Esophagus muscularis mucosa (tissue), 4 donors: ENCODE data around the gene ESYT2. TPM values are rescaled to one million over a fixed set of nuclear protein-coding genes. Genes with fewer than 3 reads are reported as not detected.

Experiments
- DNase-seq: peaks from one replicate; pipeline ENCODE4 v3.0.0-alpha.2; 2017; ENCODE audit errors: extremely low spot score
- H3K27ac ChIP-seq, 4 donors: fragments of 200-600 bp; sonication (generic); replicated peaks in 1 of 4; 1 replicate in 3 of 4; 2 replicates in 1 of 4; pipeline ENCODE4 v1.5.1; 2016 to 2019; ENCODE audit warnings: mild to moderate bottlenecking in 1 of 4
- H3K27me3 ChIP-seq, 4 donors: fragments of 200-600 bp; sonication (generic); one replicate each; pipeline versions ENCODE4 v1.5.1 to v1.6.0; 2016 to 2019
- H3K36me3 ChIP-seq, 4 donors: fragments of 200-600 bp; sonication (generic); one replicate each; pipeline ENCODE4 v1.5.1; 2016 to 2019
- H3K4me1 ChIP-seq, 4 donors: fragments of 200-600 bp; sonication (generic); one replicate each; pipeline ENCODE4 v1.5.1; 2016 to 2019
- H3K4me3 ChIP-seq, 4 donors: fragments of 200-600 bp; sonication (generic); 1 replicate in 2 of 4; 2 replicates in 2 of 4; pipeline ENCODE4 v1.5.1; 2016 to 2019; ENCODE audit warnings: mild to moderate bottlenecking in 4 of 4, moderate library complexity in 1 of 4
- H3K9me3 ChIP-seq, 4 donors: fragments of 200-600 bp; sonication (generic); 1 replicate in 3 of 4; 2 replicates in 1 of 4; pipeline ENCODE4 v1.5.1; 2016 to 2019
- CTCF ChIP-seq, 3 experiments: fragments of 200-600 bp in 2 of 3; fragments of 450-650 bp in 1 of 3; sonication (generic) in 2 of 3; IDR thresholded peaks; one replicate each; pipeline ENCODE4 v1.5.1; 2017 to 2019; ENCODE audit warnings: antibody characterized with exemption in 3 of 3, mild to moderate bottlenecking in 2 of 3, moderate library complexity in 1 of 3
- EP300 ChIP-seq: sonication (generic); formaldehyde crosslinking; IDR thresholded peaks from one replicate; pipeline ENCODE4 v1.6.1; 2017; ENCODE audit warnings: antibody characterized with exemption
- POLR2A ChIP-seq: fragments of 450-650 bp; IDR thresholded peaks from one replicate; pipeline ENCODE4 v1.6.1; 2017; ENCODE audit warnings: antibody characterized with exemption, moderate library complexity, mild to moderate bottlenecking, low read depth
- POLR2AphosphoS5 ChIP-seq, 2 donors: sonication (generic); formaldehyde crosslinking; IDR thresholded peaks; one replicate each; pipeline ENCODE4 v1.6.1; 2017; ENCODE audit warnings: antibody characterized with exemption in 2 of 2
- WGBS: methylation state at CpG from one replicate; pipeline ENCODE4 v1.1.5; 2018; 5-methylcytosine and 5-hydroxymethylcytosine counted together
- intact Hi-C: fragments of 100-400 bp; cut with DNase I; formaldehyde crosslinking; loops from one replicate; pipeline ENCODE4 v1.15.1; 2023
- total RNA-seq, 4 donors: library from RNA; depleted of rRNA; stranded (reverse); fragments of >200 nt; gene quantifications; one replicate each; pipeline versions ENCODE4 v1.1.0 to v1.2.1, GENCODE V29; 2016

The ESYT2 gene
- total RNA-seq, 4 donors from 2014 or later: 166 to 235 (median 202) TPM

- intact Hi-C loops: no loop called here
- Histone ChIP-seq H3K36me3 (peaks cover 55 to 84% (median 73%) of the 10 kb centered on the region in 4 donors), H3K27ac (no peak overlapping the region), H3K4me1 (peaks cover 0 to 17% (median 9%) of the 10 kb centered on the region in 4 donors), H3K27me3 (no peaks in the 10 kb centered on the region), H3K4me3 (no peak overlapping the region), H3K9me3 (no peaks in the 10 kb centered on the region)
- TF ChIP-seq EP300 (no peak), POLR2AphosphoS5 (IDR thresholded peaks at IDR 0.05) (no peak), POLR2A (no peak), CTCF (IDR thresholded peaks at IDR 0.05) (no peak)
- 89% methylated on average over 10 of the region's 10 CpGs for WGBS
- no peak for DNase-seq
Measured at GRCh38 chr7:158747408-158747807, 81.9 kb downstream of the ESYT2 start.

- peaks cover 55 to 86% (median 77%) of the 10 kb centered on the region in 4 donors for H3K36me3 ChIP-seq
Measured at GRCh38 chr7:158746957-158747356, 82.4 kb downstream of the ESYT2 start.

GRCh38 chr7:158745057-158745715 is 84.1 kb downstream of the ESYT2 start:
- Histone ChIP-seq H3K9me3 (no peaks in the 10 kb centered on the region), H3K4me3 (no peak overlapping the region), H3K4me1 (peaks cover 0 to 24% (median 17%) of the 10 kb centered on the region in 4 donors), H3K36me3 (peaks cover 62 to 95% (median 92%) of the 10 kb centered on the region in 4 donors), H3K27me3 (no peaks in the 10 kb centered on the region), H3K27ac (no peak overlapping the region)
- 84% methylated on average over 10 of the region's 10 CpGs for WGBS
- intact Hi-C loops: no loop called here
- TF ChIP-seq EP300 (no peak), POLR2A (no peak), POLR2AphosphoS5 (IDR thresholded peaks at IDR 0.05) (no peak), CTCF (IDR thresholded peaks at IDR 0.05) (no peak)
- peak; percentile 79 for DNase-seq

More at GRCh38 chr7:158746957-158747356, 82.4 kb downstream of the ESYT2 start:
- Histone ChIP-seq H3K4me3 (no peak overlapping the region), H3K9me3 (no peaks in the 10 kb centered on the region), H3K4me1 (peaks cover 0 to 22% (median 11%) of the 10 kb centered on the region in 4 donors), H3K27ac (no peak overlapping the region), H3K27me3 (no peaks in the 10 kb centered on the region)
- 82% methylated on average over 9 of the region's 9 CpGs for WGBS
- no peak for DNase-seq
- intact Hi-C loops: no loop called here
- TF ChIP-seq POLR2AphosphoS5 (IDR thresholded peaks at IDR 0.05): no peak
- TF ChIP-seq EP300: no peak
- TF ChIP-seq CTCF (IDR thresholded peaks at IDR 0.05): no peak
- no peak for TF ChIP-seq POLR2A

GRCh38 chr7:158744070-158744469 is 85.2 kb downstream of the ESYT2 start:
- H3K27ac ChIP-seq: no peak overlapping the region
- peaks cover 0 to 32% (median 27%) of the 10 kb centered on the region in 4 donors for H3K4me1 ChIP-seq
- H3K9me3 ChIP-seq: no peaks in the 10 kb centered on the region
- H3K27me3 ChIP-seq: no peaks in the 10 kb centered on the region
- DNase-seq: no peak
- peaks cover 63 to 100% (median 97%) of the 10 kb centered on the region in 4 donors for H3K36me3 ChIP-seq
- H3K4me3 ChIP-seq: no peak overlapping the region
- WGBS: 82% methylated on average over 4 of the region's 4 CpGs
- TF ChIP-seq CTCF (IDR thresholded peaks at IDR 0.05) (no peak), POLR2AphosphoS5 (IDR thresholded peaks at IDR 0.05) (no peak), POLR2A (no peak), EP300 (no peak)
- intact Hi-C loops: loop anchor here (5.0 kb wide), 1 partner anchor 33 kb away; no protein-coding TSS in a partner anchor
